Liver (tissue), 3 donors: ENCODE measurements around the gene LTN1.

Experiments
- CTCF ChIP-seq: fragments of 150-350 bp; IDR thresholded peaks from 2 replicates; pipeline ENCODE4 v1.5.1; 2017; ENCODE audit warnings: improper control_type of control experiment, low read depth, low read length; ENCODE audit not compliant: missing input control
- EGR1 ChIP-seq, 2 donors: IDR thresholded peaks; 2 replicates each; pipeline ENCODE4 v1.6.1; 2016 to 2018; ENCODE audit warnings: antibody characterized with exemption in 2 of 2, low read depth in 2 of 2
- JUND ChIP-seq, 2 donors: IDR thresholded peaks; 2 replicates each; pipeline ENCODE4 v1.6.1; 2016; ENCODE audit warnings: antibody characterized with exemption in 2 of 2
- NR2F2 ChIP-seq: IDR thresholded peaks from 2 replicates; pipeline ENCODE4 v1.6.1; 2016; ENCODE audit warnings: antibody characterized with exemption
- REST ChIP-seq: IDR thresholded peaks from 2 replicates; pipeline ENCODE4 v1.6.1; 2016; ENCODE audit warnings: antibody characterized with exemption, mild to moderate bottlenecking
- YY1 ChIP-seq: IDR thresholded peaks from 2 replicates; pipeline ENCODE4 v1.6.1; 2016; ENCODE audit warnings: antibody characterized with exemption, mild to moderate bottlenecking
- donor health status: healthy.
- donor health status: healthy.

GRCh38 chr21:28961927-28962326, 30.8 kb downstream of the LTN1 start:
- TF ChIP-seq NR2F2 (no peak), JUND (IDR thresholded peaks at IDR 0.05) (no peak), CTCF (no peak), EGR1 (IDR thresholded peaks at IDR 0.05; ENCODE audit: low read depth in 2 of 2) (no peak), REST (no peak), YY1 (no peak)
